GM21576 (cell line): ENCODE measurements around the gene GNA12.

ENCODE experiments used
- ATAC-seq: cut with Tn5 transposase; IDR thresholded peaks from one replicate; pipeline ENCODE4 v1.9.1; 2021; ENCODE audit warnings: mild to moderate bottlenecking, moderate library complexity; ENCODE audit not compliant: unreplicated experiment

GNA12 gene

DNA sequence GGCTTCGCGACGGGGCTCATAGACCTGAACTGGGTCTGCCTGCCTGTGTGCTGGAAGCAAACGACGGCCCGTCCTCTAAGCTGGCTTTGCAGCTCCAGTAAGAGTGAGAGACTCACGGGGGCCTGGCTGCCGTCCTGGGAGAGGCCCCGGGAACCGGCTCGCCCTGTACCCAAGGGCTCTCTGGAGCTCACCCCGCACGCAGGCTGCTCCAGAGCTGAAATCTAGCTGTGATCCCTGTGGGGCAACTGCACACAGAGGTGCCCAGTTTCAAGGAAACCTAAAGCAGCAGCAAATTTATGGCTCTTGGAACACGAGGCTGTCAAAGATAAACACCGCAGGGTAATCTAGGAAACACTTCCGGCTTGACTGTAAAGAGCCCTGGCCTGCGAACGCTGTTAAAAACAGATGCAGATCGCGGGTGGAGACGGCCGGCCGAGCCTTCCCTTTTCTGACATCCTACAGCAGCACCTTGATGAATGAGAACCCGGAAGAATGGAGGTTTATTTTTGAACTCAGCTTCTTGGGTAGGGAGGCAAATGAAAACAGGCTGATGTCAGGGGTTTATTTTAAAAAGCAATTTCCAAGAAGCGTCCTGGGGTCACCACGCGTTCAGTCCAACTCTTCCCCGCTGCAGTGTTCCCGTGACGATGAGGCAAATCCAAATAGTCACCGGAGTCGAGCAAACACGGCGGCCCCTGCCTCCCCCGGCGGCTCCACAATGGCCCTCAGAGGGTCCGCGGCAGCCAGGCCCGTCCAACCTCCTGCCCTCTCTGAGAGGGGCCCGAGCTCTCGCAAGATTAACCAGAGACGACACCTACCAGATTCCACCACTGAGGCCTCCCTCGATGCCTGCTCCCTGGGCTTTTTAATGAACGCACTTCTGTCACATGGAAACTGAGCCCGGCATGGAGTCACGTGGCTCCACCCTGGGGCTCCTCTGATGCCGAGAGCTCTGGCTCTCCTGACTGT, 126.5 kb downstream of the GNA12 start:
- ATAC-seq, result no peak

GRCh38 chr7:2716906-2717292, 127.2 kb downstream of the GNA12 start:
- no peak for ATAC-seq

DNA sequence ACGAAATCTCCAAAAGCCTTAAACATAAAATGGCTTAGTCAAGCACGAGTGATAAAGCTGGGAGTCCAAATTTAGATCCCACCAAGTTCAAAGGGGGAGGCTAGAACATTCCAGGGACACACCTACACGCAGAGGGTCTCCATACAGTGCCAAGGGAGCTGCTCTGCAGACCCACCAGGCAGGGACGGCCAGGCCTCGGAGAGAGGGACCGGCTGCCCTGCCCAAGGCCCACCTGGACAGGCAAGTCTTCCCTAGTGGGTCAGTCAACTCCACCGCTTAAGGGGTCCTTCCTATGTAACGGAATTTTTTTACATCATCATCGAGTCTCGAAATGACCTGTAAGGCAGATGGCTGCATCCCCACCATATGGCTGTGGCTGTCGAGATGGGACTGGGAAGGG, 127.6 kb downstream of the GNA12 start:
- ATAC-seq, result no peak

DNA sequence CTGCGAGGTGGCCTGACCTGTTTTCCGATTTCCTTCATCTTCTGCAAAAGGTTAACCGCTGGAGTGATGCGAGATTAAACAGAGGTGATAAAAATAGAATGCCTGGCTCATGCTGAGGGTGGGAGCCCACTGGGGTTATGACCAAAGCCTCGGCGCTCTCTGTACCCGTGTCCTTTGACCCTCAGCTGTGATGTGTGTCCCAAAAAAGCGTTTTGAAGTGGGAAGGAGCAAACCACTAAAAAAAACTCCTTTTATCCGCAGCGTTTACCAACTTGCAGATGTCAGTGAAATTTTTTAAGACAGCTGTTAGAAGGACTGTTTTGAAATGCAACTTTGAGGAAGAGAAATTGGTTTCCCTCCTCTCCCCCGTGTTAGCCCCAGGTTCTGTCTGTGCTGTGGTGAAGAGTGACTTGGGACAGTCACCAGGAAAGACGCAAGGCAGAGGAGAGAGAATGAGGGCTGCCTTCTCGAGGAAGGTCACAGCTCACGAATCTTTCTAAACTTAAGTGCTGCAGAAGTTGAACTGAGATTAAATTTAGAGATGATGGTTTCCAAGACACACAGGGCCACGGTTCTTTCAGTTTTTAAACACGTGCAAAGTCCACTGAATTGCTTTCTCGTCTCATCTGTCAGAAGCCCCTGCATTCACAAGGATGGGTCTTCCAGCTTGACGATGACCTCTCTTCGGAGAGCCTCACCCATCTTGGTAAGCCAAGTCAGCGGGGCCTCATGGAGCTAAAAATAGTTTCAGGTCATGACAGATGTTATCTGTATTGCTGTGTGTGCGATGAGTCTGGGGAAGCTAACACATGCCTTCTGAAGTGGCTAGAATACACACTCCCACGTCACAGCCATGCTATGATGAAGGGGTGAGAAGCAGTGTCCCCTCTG, 128.5 kb downstream of the GNA12 start:
- no peak for ATAC-seq

GRCh38 chr7:2714636-2715035, 129.5 kb downstream of the GNA12 start:
- no peak for ATAC-seq

GRCh38 chr7:2713978-2714377, 130.1 kb downstream of the GNA12 start:
- ATAC-seq, result no peak

GRCh38 chr7:2713370-2713769, 130.7 kb downstream of the GNA12 start:
- no peak for ATAC-seq

- no peak for ATAC-seq
These were observed 132.0 kb downstream of the GNA12 start for GRCh38 chr7:2711895-2712675.

DNA sequence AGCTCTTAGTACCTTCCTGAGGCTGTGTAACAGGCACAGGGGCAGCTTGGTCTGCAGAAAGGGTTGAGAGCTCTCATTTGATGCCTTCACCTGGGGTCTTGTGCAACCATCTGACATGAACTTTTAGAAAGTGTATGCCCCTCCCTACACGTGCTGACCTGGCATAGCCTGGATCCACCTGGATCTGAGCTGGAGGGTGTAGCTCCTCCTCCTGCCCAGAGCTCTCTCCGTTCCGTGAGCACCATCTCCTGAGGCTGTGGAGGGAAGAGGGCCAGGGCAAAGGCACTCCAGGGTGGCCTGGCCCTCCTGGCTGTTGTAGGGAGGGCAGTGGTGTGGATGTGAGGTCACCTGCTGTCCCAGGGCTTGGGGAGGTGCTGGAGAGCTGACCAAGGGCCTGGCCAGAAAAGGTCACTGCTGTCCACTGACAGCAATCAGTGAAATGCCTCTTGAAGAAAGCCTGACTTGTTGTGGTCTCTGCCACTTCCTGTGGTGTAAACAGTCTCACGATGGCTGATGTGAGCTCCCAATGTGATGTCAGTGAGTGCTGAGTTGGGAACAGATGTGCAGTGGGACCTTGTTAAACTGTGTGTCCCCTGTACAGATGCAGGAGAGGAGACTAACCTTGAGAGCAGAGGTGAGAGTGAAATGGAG, 133.1 kb downstream of the GNA12 start:
- ATAC-seq, result peak; percentile 41

DNA sequence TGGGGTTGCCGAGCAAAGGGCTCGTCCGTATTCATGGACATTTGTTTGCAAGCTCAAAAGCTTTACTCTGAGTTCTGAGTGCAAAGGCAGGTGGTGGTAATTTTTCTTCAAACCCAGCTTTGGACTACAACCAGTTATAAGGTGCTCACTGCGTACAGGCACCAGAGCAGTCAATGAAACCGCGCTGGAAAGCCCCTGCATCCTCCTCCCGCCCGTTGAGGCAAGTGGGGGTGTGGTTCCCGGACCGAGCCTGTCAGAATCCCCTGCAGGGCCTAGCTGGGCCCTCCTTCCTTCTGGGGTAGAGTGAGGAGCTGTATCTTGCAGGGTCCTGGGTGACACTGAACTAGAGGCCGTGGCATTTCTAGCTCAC, 133.8 kb downstream of the GNA12 start:
- ATAC-seq, result peak; percentile 48

DNA sequence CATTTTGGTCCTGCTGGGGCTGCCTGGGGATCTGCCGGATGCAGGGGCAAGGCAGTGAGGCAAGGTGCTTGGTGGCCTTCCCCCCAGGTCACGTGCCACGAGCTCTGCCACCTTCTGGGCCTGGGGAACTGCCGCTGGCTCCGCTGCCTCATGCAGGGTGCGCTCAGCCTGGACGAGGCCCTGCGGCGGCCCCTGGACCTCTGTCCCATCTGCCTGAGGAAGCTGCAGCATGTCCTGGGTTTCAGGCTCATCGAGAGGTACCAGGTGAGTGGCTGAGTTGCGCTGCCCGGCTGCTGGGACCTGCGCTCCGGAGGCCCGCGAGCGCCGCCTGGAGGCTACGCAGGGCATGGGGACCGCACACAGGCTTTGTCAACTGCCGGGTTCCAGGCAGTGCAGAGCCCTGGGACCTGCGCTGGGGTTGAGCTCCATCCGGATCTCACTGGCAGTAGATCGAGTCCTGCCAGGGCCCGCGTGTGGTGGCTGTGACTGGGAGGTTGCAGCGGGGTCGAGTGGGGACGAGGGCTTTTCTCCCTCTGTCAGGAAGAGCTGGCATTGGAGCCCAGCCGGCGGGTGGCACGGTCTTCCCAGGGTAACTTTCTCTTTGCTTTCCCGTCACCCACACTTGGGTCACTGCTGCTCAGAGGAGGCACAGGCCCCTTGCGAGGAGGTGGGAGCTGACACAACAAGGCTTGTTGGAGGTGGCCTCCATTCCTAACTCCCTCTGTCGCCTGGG, 134.4 kb downstream of the GNA12 start:
- peak; percentile 70 for ATAC-seq

- ATAC-seq, result no peak
These were observed 135.4 kb downstream of the GNA12 start for GRCh38 chr7:2708547-2709310.

DNA sequence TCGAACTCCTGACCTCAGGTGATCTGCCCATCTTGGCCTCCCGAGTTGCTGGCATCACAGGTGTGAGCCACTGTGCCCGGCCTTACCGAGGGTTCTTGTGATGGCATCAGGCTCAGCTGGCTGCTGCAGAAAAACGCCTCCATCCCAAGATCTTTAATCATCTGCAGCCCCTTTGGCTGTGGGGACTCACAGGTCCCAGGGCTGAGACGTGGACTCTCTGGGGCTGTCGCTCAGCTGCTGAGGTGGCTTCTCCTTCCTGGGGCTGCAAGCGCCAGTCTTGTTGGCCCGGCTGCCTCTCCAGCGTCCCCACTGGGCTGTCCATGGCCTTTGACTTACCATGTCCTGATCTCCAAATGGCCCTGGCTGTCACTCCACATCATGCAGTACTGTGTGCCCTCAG, 136.1 kb downstream of the GNA12 start:
- ATAC-seq, result no peak

- ATAC-seq, result no peak
These were observed 136.6 kb downstream of the GNA12 start for GRCh38 chr7:2707481-2707880.

DNA sequence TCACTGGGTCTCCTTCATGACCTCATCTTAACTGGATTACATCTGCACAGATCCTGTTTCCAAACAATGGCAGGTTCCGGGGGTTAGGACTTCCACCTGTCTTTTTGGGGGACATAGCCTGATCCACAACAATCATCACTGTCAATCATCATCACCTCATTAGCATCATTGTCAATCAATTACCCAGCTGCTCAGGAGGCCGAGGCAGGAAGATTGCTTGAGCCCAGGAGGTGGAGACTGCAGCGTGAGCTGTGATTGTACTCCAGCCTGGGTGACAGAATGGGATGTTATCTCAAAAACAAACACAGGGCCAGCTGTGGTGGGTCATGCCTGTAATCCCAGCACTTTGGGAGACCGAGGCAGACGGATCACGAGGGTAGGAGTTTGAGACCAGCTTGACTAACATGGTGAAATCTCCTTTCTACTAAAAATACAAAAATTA, 137.4 kb downstream of the GNA12 start:
- ATAC-seq, result no peak

DNA sequence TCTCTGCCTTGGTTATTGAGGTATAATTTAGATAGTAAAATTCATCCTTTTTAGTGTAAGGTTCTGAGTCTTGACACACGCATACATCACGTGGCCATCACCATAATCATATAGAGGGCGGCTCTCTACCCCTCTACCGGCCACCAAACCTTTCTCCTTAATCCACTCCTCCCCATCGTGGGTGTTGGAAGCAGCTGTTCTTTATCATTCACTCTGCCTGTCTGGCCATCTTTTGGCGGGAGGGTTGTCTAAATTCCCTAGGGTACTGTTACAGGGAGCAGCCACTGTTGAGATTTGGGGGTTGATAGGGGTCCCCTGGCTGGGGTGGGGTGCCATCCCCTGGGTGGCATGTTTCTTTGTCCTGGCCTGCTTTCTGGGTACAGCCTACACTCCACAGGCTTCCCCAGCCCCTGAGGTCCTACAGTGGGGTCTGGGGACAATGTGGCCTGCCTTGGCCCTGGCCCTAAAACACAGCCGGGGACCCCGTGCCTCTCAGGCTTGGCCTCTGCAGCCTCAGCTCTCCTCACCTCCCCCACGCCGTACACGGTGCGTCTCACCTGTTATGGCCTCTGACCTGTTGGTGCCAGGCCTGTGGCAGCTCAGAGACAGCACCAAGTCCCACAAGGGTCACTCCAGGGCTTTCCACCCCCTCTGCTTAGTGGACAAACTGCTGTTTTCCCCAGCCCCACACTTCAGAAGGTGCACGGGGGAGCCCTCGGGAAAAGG, 138.6 kb downstream of the GNA12 start:
- ATAC-seq, result no peak

GRCh38 chr7:2702594-2702957, 141.5 kb downstream of the GNA12 start:
- ATAC-seq, result no peak

- ATAC-seq, result no peak
These were observed 142.1 kb downstream of the GNA12 start for GRCh38 chr7:2701832-2702593.
